Measurements from ENCODE around the gene SFXN3.

SFXN3 gene

GRCh38 chr10:100995181-100995580 is 35.9 kb upstream of the SFXN3 start:
- DNase-seq (ENCODE audit: low spot score in 2 of 2): no peak
- no peaks in the 10 kb centered on the region for H3K27me3 ChIP-seq (ENCODE audit: low read depth)
- in situ Hi-C loops (cut with MboI; ENCODE audit: low sequenced_read_pairs): no loop called here
- peaks cover 19% of the 10 kb centered on the region for H3K4me1 ChIP-seq
- H3K4me3 ChIP-seq: no peak overlapping the region
- H3K36me3 ChIP-seq (replicated peaks): peaks cover 37% of the 10 kb centered on the region
- H3K9me3 ChIP-seq: no peaks in the 10 kb centered on the region

- DNase-seq (ENCODE audit: low spot score in 2 of 2): peak; percentile 11 to 65
- in situ Hi-C loops (cut with MboI; ENCODE audit: low sequenced_read_pairs): no loop called here
Observed at GRCh38 chr10:100996678-100997359, 34.2 kb upstream of the SFXN3 start.

GRCh38 chr10:100997360-100998182 is 33.5 kb upstream of the SFXN3 start:
- in situ Hi-C loops (cut with MboI; ENCODE audit: low sequenced_read_pairs): no loop called here
- H3K27me3 ChIP-seq (ENCODE audit: low read depth): no peaks in the 10 kb centered on the region
- peaks cover 30% of the 10 kb centered on the region for H3K36me3 ChIP-seq (replicated peaks)
- H3K4me3 ChIP-seq: peak overlapping the region; percentile 74
- H3K9me3 ChIP-seq: no peaks in the 10 kb centered on the region
- H3K4me1 ChIP-seq: peaks cover 27% of the 10 kb centered on the region
- DNase-seq (ENCODE audit: low spot score in 2 of 2): peak; percentile 66 to 90

More at GRCh38 chr10:100996678-100997359, 34.2 kb upstream of the SFXN3 start:
- no peaks in the 10 kb centered on the region for H3K9me3 ChIP-seq
- H3K4me1 ChIP-seq: peaks cover 27% of the 10 kb centered on the region
- no peaks in the 10 kb centered on the region for H3K27me3 ChIP-seq (ENCODE audit: low read depth)
- peak overlapping the region; percentile 74 for H3K4me3 ChIP-seq
- H3K36me3 ChIP-seq (replicated peaks): peaks cover 22% of the 10 kb centered on the region

GRCh38 chr10:100998183-100998990 is 32.6 kb upstream of the SFXN3 start:
- in situ Hi-C loops (cut with MboI; ENCODE audit: low sequenced_read_pairs): no loop called here
- Histone ChIP-seq H3K36me3 (replicated peaks) (peaks cover 31% of the 10 kb centered on the region), H3K4me3 (peak overlapping the region; percentile 74), H3K9me3 (no peaks in the 10 kb centered on the region), H3K27me3 (ENCODE audit: low read depth) (no peaks in the 10 kb centered on the region), H3K4me1 (peaks cover 27% of the 10 kb centered on the region)
- DNase-seq (ENCODE audit: low spot score in 2 of 2): peak; percentile 73 to 94

GRCh38 chr10:100998991-100999741 is 31.9 kb upstream of the SFXN3 start:
- peaks cover 31% of the 10 kb centered on the region for H3K36me3 ChIP-seq (replicated peaks)
- no peaks in the 10 kb centered on the region for H3K9me3 ChIP-seq
- peak; percentile 61 to 86 for DNase-seq (ENCODE audit: low spot score in 2 of 2)
- no peaks in the 10 kb centered on the region for H3K27me3 ChIP-seq (ENCODE audit: low read depth)
- H3K4me1 ChIP-seq: peaks cover 27% of the 10 kb centered on the region
- in situ Hi-C loops (cut with MboI; ENCODE audit: low sequenced_read_pairs): no loop called here
- peak overlapping the region; percentile 74 for H3K4me3 ChIP-seq

GRCh38 chr10:100999742-101000126 is 31.3 kb upstream of the SFXN3 start, which contains the start of gene LZTS2:
Gene LZTS2 (plus strand): TSS chr10:100999808. CDS start chr10:101002539, 2,731 bp downstream.
- Histone ChIP-seq H3K4me1 (peaks cover 27% of the 10 kb centered on the region), H3K27me3 (ENCODE audit: low read depth) (no peaks in the 10 kb centered on the region), H3K4me3 (peak within 1 kb of the TSS; percentile 74), H3K9me3 (no peaks in the 10 kb centered on the region), H3K36me3 (replicated peaks) (peaks cover 30% of the 10 kb centered on the region)
- DNase-seq (ENCODE audit: low spot score in 2 of 2): no peak
- in situ Hi-C loops (cut with MboI; ENCODE audit: low sequenced_read_pairs): no loop called here

- in situ Hi-C loops (cut with MboI; ENCODE audit: low sequenced_read_pairs): no loop called here
- Histone ChIP-seq H3K36me3 (replicated peaks) (peaks cover 34% of the 10 kb centered on the region), H3K4me3 (peak overlapping the region; percentile 74), H3K27me3 (ENCODE audit: low read depth) (no peaks in the 10 kb centered on the region), H3K9me3 (no peaks in the 10 kb centered on the region), H3K4me1 (peaks cover 27% of the 10 kb centered on the region)
- peak; percentile 12 to 44 for DNase-seq (ENCODE audit: low spot score in 2 of 2)
Observed at GRCh38 chr10:101000127-101000914, 30.7 kb upstream of the SFXN3 start.

GRCh38 chr10:101000915-101001658 is 29.9 kb upstream of the SFXN3 start:
- Histone ChIP-seq H3K4me3 (peak overlapping the region; percentile 74), H3K27me3 (ENCODE audit: low read depth) (no peaks in the 10 kb centered on the region), H3K4me1 (peaks cover 27% of the 10 kb centered on the region), H3K9me3 (no peaks in the 10 kb centered on the region), H3K36me3 (replicated peaks) (peaks cover 39% of the 10 kb centered on the region)
- peak in 1 of 2 experiments; percentile 40 for DNase-seq (ENCODE audit: low spot score in 2 of 2)
- in situ Hi-C loops (cut with MboI; ENCODE audit: low sequenced_read_pairs): no loop called here

GRCh38 chr10:101001659-101002035 is 29.4 kb upstream of the SFXN3 start:
- Histone ChIP-seq H3K4me3 (no peak overlapping the region; the same call in 1 of the 2 replicates), H3K4me1 (peaks cover 24% of the 10 kb centered on the region)
- in situ Hi-C loops (cut with MboI; ENCODE audit: low sequenced_read_pairs): no loop called here

GRCh38 chr10:101002456-101002855 is 28.6 kb upstream of the SFXN3 start:
- Histone ChIP-seq H3K9me3 (no peaks in the 10 kb centered on the region), H3K4me3 (no peak overlapping the region), H3K4me1 (peaks cover 22% of the 10 kb centered on the region), H3K27me3 (ENCODE audit: low read depth) (no peaks in the 10 kb centered on the region), H3K36me3 (replicated peaks) (peaks cover 49% of the 10 kb centered on the region)
- in situ Hi-C loops (cut with MboI; ENCODE audit: low sequenced_read_pairs): no loop called here
- no peak for DNase-seq (ENCODE audit: low spot score in 2 of 2)

More at GRCh38 chr10:101001659-101002035, 29.4 kb upstream of the SFXN3 start:
- Histone ChIP-seq H3K36me3 (replicated peaks) (peaks cover 43% of the 10 kb centered on the region), H3K9me3 (no peaks in the 10 kb centered on the region), H3K27me3 (ENCODE audit: low read depth) (no peaks in the 10 kb centered on the region)
- no peak for DNase-seq (ENCODE audit: low spot score in 2 of 2)

- in situ Hi-C loops (cut with MboI; ENCODE audit: low sequenced_read_pairs): no loop called here
- Histone ChIP-seq H3K4me1 (peaks cover 13% of the 10 kb centered on the region), H3K36me3 (replicated peaks) (peaks cover 50% of the 10 kb centered on the region), H3K27me3 (ENCODE audit: low read depth) (no peaks in the 10 kb centered on the region), H3K4me3 (no peak overlapping the region), H3K9me3 (no peaks in the 10 kb centered on the region)
- no peak for DNase-seq (ENCODE audit: low spot score in 2 of 2)
Observed at GRCh38 chr10:101003639-101004206, 27.3 kb upstream of the SFXN3 start.

- peaks cover 50% of the 10 kb centered on the region for H3K36me3 ChIP-seq (replicated peaks)
- H3K9me3 ChIP-seq: no peaks in the 10 kb centered on the region
- no peak for DNase-seq (ENCODE audit: low spot score in 2 of 2)
Observed at GRCh38 chr10:101005361-101005760, 25.7 kb upstream of the SFXN3 start.

More at GRCh38 chr10:101005361-101005760, 25.7 kb upstream of the SFXN3 start:
- H3K4me3 ChIP-seq: no peak overlapping the region
- H3K27me3 ChIP-seq (ENCODE audit: low read depth): no peaks in the 10 kb centered on the region
- in situ Hi-C loops (cut with MboI; ENCODE audit: low sequenced_read_pairs): no loop called here
- H3K4me1 ChIP-seq: peaks cover 8% of the 10 kb centered on the region
